Tibial nerve (tissue), 4 donors: ENCODE results near the gene IFNA13.

Source experiments
- CTCF ChIP-seq, 5 experiments: fragments of 200-600 bp in 3 of 5; fragments of 450-650 bp in 2 of 5; sonication (generic) in 3 of 5; IDR thresholded peaks; one replicate each; pipeline ENCODE4 v1.5.1; 2016 to 2019; ENCODE audit warnings: antibody characterized with exemption in 5 of 5, mild to moderate bottlenecking in 3 of 5, moderate library complexity in 2 of 5
- EP300 ChIP-seq, 2 donors: sonication (generic); formaldehyde crosslinking; IDR thresholded peaks; one replicate each; pipeline ENCODE4 v1.6.1; 2017; ENCODE audit warnings: antibody characterized with exemption in 2 of 2, mild to moderate bottlenecking in 1 of 2
- POLR2A ChIP-seq, 2 donors: fragments of 450-650 bp; IDR thresholded peaks; one replicate each; pipeline ENCODE4 v1.6.1; 2017; ENCODE audit warnings: antibody characterized with exemption in 2 of 2, mild to moderate bottlenecking in 2 of 2, moderate library complexity in 2 of 2

DNA sequence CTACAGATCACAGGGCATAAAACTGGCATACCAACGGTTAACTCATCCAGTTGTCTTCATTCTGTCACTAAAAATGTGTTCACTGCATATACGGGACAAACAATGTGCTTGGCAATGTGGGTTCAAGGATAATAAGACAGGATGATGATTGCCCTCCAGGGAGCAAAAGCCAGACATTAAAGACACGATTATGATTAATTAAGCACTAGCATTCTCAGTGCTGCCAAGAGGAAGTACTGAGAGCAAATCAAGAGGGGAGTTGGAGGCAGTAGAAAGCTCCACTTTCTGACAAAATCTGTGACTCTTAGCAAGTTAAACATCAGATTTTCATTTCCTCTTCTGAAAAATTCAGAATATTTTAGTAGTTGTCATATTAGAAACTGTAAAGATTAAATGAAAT lies 32.1 kb upstream of the IFNA13 start:
- no peak for TF ChIP-seq EP300 (IDR thresholded peaks at IDR 0.05)
- TF ChIP-seq CTCF (IDR thresholded peaks at IDR 0.05): no peak
- TF ChIP-seq POLR2A (IDR thresholded peaks at IDR 0.05): no peak
